CMK (cell line): ENCODE measurements around the gene GPR84.

Experiments used
- DNase-seq: peaks from one replicate; pipeline ENCODE4 v3.0.0-alpha.2; 2010; ENCODE audit warnings: low read depth

GPR84 gene

GRCh38 chr12:54392485-54393206 lies 28.4 kb upstream of the GPR84 start:
- no peak for DNase-seq

GRCh38 chr12:54390668-54391551 lies 26.6 kb upstream of the GPR84 start:
- DNase-seq = peak; percentile 82

DNA sequence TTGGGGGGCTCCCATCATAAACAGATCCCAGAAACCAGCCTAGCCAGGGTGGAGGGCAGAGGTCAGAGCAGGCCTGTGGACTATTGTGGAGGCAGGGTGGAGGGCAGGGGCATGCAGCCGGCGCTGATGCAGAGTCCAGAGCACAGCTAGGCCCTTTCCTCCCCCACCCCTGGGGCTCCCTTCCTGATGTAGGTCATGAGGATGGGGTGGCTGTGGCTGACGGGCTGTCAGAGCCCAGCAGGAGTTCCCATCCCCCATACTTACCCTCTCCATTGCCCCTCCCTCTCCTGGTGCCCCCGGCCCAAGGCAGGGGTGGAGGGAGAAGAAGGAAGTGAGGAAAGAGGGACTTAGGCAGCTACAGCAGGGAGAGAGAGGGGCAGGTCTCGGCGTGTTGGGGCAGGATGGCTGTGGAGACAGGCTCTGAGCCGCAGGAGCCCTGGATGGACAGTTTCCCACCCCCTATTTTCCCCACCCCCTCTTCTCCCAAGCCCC lies 25.9 kb upstream of the GPR84 start:
- DNase-seq = peak; percentile 92

- no peak for DNase-seq
Measured at GRCh38 chr12:54389607-54390175, 25.4 kb upstream of the GPR84 start.

DNA sequence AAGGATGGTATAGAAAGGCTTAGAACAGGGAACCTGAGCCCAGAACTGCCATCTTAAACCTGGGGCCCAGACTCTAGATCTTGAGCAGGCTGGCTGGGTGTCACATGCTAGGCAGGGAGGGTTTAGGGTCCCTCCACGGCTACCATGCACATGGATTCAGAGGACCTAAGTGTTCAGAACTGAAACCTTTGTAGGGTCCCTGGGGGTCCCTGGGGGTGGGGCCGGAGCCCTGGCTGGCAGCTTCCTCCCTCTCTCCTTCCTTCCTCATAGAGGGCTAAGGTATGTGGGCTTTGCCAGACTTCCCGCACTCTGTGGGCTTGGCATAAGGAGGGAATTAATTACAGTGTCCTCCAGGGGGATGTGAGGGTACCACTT lies 24.8 kb upstream of the GPR84 start:
- DNase-seq = no peak

- no peak for DNase-seq
Measured at GRCh38 chr12:54388237-54389133, 24.2 kb upstream of the GPR84 start.

DNA sequence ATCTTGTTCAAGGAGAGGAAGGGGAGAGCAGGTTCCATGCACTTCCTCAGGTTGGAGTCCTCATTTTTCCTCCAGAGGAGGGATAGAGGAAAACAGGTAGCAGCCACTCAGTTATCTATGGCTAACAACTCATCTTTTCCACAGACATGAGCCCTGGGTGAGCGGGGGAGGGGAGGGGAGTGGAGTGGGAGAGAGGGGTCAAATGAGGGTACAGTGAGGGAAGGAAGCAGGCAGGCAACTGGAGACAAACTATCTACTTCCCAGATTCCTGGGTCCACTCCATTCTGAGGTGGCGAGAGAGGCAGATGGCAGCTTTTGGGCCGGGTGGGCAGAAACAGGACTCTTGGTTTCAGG lies 22.8 kb upstream of the GPR84 start:
- no peak for DNase-seq

GRCh38 chr12:54386403-54387113 lies 22.3 kb upstream of the GPR84 start:
- no peak for DNase-seq

DNA sequence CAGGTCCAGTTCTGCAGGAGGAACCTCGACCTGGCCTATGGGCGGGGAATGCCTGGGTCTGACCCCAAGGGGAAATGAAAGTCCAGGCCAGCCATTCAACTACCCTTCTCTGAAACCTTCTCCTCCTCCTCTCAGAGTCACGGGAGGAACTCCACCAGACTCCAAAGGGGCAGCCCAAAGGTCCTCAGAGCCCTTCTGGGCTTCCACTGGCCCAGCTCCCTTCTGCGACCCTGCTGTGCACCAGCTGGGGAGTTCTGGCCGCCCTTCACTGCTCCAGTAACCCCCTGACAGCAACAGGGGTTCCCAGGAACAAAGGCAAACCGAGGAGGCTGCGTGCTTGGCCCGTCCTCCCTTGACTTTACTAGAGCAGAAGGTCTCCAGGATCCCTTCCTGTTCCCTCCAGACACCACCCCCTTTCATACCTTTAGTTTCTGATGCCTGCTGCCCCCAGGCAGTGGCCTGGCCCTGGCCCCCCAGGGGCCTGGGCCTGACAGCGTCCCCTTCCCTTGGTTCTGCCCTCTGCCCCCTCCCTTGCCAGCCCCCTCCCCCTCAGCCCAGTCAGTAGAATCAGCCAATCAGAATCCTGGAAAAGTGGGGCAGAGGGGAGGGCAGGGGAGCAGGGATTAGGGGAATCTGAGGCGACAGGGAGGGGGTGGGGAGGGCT lies 21.1 kb upstream of the GPR84 start:
- DNase-seq = no peak

GRCh38 chr12:54384591-54385041 lies 20.3 kb upstream of the GPR84 start, which contains the start of gene ZNF385A:
TSS of gene ZNF385A (minus strand) at chr12:54384733. CDS start at chr12:54384514, 219 bp downstream.
- DNase-seq = peak; percentile 52

DNA sequence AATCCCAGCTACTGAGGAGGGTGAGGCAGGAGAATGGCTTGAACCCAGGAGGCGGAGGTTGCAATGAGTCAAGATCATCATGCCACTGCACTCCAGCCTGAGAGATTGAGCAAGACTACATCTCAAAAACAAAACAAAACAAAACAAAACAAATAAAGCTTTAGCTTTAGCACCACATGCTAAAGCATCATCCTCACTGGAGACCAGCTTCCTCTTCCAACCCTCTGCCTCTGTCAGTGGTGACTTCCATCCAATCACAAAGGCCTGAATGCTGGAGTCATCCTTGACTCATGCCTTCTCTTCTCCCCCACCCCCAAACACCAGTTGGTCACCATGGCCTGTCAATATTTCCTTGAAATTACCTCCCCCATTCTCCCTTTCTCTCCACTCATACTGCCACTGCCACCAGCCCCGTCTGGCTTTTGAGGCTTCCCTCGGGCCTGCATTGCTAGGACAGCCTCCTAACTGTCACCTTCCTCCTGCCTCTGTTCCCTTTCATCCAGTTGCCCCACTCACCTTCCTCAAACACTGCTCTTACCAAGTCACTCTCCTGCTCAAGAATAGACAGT lies 18.8 kb upstream of the GPR84 start:
- no peak for DNase-seq

- no peak for DNase-seq
Measured at GRCh38 chr12:54381136-54381535, 16.9 kb upstream of the GPR84 start.

DNA sequence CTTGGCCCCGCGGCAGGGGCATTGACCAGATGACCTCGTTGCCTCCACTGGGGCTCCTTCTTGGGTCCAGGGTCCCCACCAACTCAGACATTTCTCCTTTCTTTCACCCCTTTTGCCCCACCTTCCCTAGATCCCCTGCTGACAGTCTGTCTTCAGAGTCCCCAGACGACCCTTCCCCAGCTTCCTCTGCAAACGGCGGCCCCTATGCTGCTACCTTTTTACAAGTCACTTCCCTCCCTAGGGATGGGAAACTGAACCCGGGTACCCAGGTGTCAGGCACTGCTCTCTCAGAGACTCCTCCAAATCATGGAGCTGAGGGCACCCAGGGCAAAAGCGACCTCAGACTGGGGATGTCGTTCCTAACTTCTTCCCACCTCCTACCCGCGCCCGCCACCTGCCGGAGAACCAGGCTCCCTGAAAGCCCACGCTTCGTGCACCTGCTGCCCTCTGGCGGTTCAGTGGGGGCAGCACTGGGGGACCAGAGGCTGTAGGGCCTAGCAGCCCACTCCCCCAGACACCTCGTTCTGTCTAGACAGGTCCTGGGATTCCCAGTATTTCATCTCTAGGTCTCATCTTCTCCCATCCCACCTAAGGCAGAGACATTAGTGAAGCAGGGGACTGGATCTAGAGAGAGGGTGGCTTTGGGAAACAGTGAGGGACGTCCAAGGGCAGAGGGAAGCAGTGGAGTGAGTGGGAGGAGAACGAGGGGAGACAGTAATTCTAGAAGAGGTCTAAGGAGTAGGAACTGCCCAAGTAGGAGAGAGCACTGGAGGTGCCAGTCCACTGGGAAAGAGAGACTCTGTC lies 15.3 kb upstream of the GPR84 start:
- no peak for DNase-seq

GRCh38 chr12:54378796-54379397 lies 14.6 kb upstream of the GPR84 start:
- no peak for DNase-seq

GRCh38 chr12:54377797-54378515 lies 13.7 kb upstream of the GPR84 start:
- no peak for DNase-seq

- DNase-seq = no peak
Measured at GRCh38 chr12:54377007-54377406, 12.7 kb upstream of the GPR84 start.

DNA sequence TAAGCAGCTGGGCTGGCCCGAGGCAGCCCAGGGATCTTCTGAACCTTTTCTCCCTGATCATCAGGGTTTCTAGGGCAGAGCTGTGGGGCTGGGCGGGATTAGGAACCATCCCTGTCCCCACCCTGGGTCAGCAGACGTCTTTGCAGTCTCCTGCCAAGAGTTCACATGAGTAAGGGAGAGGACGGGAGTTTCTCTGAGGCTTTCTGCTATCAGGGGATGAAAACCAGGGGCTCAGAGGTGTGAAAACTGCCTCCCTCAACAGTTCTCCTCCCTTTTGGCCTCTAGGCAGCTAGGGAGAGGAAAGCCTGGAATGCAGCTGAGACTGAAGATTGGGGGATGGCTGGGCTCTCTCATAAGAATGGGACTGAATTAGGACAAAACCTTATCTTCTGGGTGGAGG lies 12.3 kb upstream of the GPR84 start:
- no peak for DNase-seq

DNA sequence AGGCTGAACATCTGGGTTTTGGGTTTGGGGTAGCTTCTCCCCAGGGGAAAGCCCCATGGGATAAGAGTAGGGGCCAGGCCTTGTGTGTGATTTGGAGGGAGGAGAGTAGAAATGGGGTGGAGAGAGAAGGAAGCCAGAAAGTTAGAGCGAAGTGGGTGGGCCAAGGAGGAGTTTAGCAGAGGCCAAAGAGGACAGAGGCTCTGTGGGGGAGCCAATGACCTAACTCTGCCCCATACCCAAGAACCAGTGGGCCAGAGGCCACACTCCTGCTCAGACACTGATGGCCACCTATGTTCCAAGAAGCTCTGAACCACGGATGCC lies 10.9 kb upstream of the GPR84 start:
- DNase-seq = no peak
